T-helper 2 cell treated with Interferon-gamma antibody and Interleukin-4, amounts not matched to agents 5 μg/mL and 100 μg/mL, for 36 hours (primary cell): ENCODE measurements around the gene LRRN4.

Source experiments
- DNase-seq: peaks from one replicate; pipeline ENCODE4 v3.0.0; 2021; ENCODE audit warnings: low spot score
- H3K27ac Mint-ChIP-seq: one replicate; pipeline ENCODE4 v1.8.0; 2021; ENCODE audit warnings: mild to moderate bottlenecking, mixed read lengths
- H3K27me3 Mint-ChIP-seq: one replicate; pipeline ENCODE4 v1.8.0; 2021; ENCODE audit warnings: low read depth, mixed read lengths
- H3K36me3 Mint-ChIP-seq: one replicate; pipeline ENCODE4 v1.8.0; 2021; ENCODE audit warnings: low read depth, mixed read lengths
- H3K4me1 Mint-ChIP-seq: one replicate; pipeline ENCODE4 v1.8.0; 2021; ENCODE audit warnings: low read depth, mixed read lengths
- H3K4me3 Mint-ChIP-seq: one replicate; pipeline ENCODE4 v1.8.0; 2022; ENCODE audit warnings: mild to moderate bottlenecking, moderate library complexity, mixed read lengths
- H3K9me3 Mint-ChIP-seq: one replicate; pipeline ENCODE4 v1.8.0; 2021; ENCODE audit warnings: mixed read lengths

LRRN4 gene

DNA sequence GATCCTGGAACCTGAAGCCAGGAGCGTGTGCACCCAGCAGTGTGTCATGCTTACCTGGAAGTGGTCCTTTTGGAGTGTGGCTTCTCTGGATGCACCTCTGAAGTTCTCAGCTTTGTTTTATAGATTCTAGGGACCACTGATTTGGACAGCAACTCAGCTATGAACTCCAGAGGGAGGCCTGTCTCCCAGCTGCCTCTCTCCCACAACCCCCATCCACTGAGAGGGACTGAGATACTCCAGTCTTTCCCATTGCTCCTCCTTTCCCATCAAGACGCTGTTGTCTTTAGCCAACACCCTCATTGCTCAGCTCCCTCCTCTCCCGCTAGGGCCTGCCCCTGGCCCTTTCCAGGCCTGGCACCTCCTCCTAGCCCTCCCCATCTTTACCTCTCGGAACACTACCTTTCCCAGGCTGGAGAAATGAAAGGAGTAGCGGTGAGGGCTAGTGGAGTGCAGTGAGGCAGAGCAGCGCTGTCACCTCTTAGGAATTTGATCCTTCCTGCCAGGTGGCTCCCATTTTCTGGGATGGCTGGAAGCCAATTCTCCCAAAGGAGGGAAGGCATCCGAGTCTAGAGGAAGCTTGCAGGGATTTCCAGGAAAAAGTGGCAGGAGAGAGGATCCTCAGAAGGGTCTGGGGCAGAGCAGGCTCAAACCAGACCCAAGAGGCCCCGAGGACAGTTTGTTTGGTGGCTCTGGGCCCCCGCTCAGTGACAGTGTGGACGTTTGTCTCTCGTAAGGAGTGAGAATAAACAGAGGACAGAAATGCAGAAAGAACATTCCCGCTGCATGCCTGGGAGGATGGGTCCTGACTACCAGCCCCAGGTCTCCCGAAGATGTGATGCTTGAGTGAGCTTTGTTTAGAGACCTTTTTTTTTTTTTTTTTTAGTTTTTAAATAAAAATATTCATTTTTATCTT is at the start of gene LRRN4:
Gene LRRN4 (minus strand): TSS at position 285 of the 913 bp plus-strand sequence. CDS start 1,261 bp downstream, outside the sequence.
- DNase-seq, result no peak
- Mint-ChIP-seq H3K4me3 (peak within 1 kb of the TSS; percentile 53), H3K27ac (no peak within 1 kb of the TSS)

DNA sequence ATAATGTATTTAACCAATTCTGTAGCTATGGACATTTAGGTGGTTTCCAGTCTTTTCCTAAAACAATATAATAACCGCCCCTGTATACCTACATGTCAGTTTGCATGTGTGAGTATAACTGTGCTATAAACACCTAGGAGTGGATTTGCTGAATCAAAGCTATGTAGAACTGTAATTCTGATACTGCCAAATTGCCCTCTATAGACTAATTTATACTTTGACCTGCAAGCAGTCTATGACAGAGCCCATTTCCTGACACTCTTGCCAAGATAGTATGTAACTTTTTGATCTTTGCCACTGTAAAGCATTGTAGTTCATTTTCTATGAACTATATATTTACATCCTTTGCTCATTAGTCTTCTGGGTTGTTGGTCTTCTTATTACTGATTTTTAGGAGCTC is 49.4 kb upstream of the LRRN4 start:
- Mint-ChIP-seq H3K4me3 (no peak overlapping the region), H3K4me1 (no peaks in the 10 kb centered on the region), H3K9me3 (no peaks in the 10 kb centered on the region), H3K27ac (no peak overlapping the region), H3K36me3 (no peaks in the 10 kb centered on the region), H3K27me3 (peaks cover 2% of the 10 kb centered on the region)
- DNase-seq, result no peak

More for the DNA sequence above, at the start of gene LRRN4:
- Mint-ChIP-seq H3K9me3 (no peaks in the 10 kb centered on the region), H3K4me1 (no peaks in the 10 kb centered on the region), H3K36me3 (no peaks in the 10 kb centered on the region), H3K27me3 (peaks cover 49% of the 10 kb centered on the region)

DNA sequence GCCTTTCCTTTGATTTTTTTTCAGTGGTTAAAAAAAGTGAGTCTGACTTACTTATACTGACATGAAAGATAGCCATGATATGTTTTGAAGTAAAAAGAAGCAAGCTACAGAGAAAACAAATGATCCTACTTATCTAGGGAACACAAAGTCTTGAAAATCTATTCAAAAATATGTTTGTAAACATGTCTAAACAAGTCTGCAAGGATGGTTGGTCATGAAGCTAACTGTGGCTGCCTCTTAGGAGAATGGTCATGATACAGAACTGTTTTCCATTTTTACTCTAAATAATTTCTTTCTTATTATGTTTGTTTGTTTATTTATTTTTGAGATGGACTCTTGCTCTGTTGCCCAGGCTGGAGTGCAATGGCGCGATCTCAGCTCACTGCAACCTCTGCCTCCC is 47.5 kb upstream of the LRRN4 start:
- H3K27me3 Mint-ChIP-seq, result peaks cover 2% of the 10 kb centered on the region
- no peaks in the 10 kb centered on the region for H3K36me3 Mint-ChIP-seq
- H3K27ac Mint-ChIP-seq, result no peak overlapping the region
- H3K4me3 Mint-ChIP-seq, result no peak overlapping the region
- no peaks in the 10 kb centered on the region for H3K4me1 Mint-ChIP-seq
- DNase-seq, result no peak
- no peaks in the 10 kb centered on the region for H3K9me3 Mint-ChIP-seq

DNA sequence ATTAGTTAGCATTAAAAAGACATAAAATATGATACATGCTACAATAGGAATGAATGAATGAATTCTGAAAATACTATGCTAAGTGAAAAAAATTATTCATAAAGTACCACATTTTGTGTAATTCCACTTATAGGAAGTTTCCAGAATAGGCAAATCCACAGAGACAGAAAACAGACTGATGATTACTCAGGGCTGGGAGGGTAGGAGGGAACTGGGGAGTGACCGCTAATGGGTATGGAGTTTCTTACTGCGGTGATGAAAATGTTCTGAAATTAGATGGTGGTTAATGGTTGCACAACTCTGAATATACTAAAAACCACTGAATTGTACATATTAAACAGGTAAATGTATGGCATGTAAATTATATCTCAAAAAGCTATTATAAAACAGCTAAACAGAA is 46.4 kb upstream of the LRRN4 start:
- H3K27me3 Mint-ChIP-seq, result peaks cover 2% of the 10 kb centered on the region
- no peaks in the 10 kb centered on the region for H3K4me1 Mint-ChIP-seq

DNA sequence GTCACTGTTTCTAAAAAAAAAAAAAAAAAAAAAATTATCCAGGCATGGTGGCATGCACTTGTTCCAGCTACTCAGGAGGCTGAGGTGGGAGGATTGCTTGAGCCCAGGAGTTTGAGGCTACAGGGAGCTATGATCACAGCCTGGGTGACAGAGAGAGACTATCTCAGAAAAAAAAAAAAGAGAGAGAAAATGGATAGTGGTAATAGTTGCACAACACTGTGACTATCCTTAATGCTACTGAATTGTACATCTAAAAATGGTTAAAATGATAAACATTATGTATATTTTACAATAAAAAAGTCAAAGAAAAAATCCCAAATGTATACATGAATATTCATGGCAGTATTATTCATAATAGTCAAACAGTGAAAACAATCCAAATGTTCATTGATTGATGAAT is 46.0 kb upstream of the LRRN4 start:
- Mint-ChIP-seq H3K27me3 (peaks cover 2% of the 10 kb centered on the region), H3K9me3 (no peaks in the 10 kb centered on the region), H3K27ac (no peak overlapping the region), H3K36me3 (no peaks in the 10 kb centered on the region), H3K4me1 (no peaks in the 10 kb centered on the region), H3K4me3 (no peak overlapping the region)
- DNase-seq, result no peak

More for the DNA sequence above, 46.4 kb upstream of the LRRN4 start:
- no peak for DNase-seq
- no peaks in the 10 kb centered on the region for H3K9me3 Mint-ChIP-seq
- H3K27ac Mint-ChIP-seq, result no peak overlapping the region
- no peaks in the 10 kb centered on the region for H3K36me3 Mint-ChIP-seq
- no peak overlapping the region for H3K4me3 Mint-ChIP-seq

DNA sequence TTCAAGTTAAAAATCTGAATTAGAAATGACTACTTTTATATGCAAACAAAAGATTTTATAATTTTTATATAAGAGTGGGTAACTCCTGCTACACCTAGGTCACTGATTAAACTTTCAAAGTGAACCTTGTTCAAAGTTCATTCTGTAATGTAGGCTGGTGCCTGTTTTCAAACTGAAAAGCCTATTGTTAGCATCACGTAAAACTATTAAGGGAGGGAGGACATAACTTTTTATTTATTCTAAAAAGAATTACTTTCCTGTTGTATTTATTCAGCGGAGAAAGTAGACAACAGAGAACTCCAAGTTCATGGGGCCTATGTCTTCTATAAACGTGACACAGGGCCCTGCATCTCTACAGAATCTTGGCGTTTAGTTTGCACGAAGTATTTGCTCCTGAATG is 41.5 kb upstream of the LRRN4 start:
- Mint-ChIP-seq H3K4me3 (no peak overlapping the region), H3K27ac (no peak overlapping the region), H3K4me1 (no peaks in the 10 kb centered on the region), H3K27me3 (peaks cover 5% of the 10 kb centered on the region), H3K36me3 (no peaks in the 10 kb centered on the region), H3K9me3 (no peaks in the 10 kb centered on the region)
- DNase-seq, result no peak

DNA sequence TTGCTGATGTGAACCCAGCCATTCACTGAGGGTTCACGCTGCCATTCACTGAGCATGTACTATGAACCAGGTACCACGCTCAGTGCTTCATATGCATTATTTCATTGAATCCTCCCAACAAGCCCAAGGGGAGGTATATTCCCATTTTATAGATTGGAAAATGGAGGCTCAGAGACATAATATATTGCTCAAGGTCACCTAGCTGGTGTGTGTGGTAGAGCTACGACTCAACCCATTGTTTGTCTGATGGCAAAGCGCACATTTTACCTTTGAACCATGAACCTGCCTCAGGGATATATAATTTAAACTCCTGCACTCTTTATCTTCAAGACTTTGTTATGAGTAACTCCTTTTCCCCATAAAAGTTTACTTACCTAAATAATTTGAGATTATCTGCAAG is 40.7 kb upstream of the LRRN4 start:
- no peaks in the 10 kb centered on the region for H3K9me3 Mint-ChIP-seq
- no peak for DNase-seq
- H3K4me1 Mint-ChIP-seq, result no peaks in the 10 kb centered on the region
- H3K27me3 Mint-ChIP-seq, result peaks cover 5% of the 10 kb centered on the region
- H3K27ac Mint-ChIP-seq, result no peak overlapping the region
- H3K36me3 Mint-ChIP-seq, result no peaks in the 10 kb centered on the region
- no peak overlapping the region for H3K4me3 Mint-ChIP-seq

DNA sequence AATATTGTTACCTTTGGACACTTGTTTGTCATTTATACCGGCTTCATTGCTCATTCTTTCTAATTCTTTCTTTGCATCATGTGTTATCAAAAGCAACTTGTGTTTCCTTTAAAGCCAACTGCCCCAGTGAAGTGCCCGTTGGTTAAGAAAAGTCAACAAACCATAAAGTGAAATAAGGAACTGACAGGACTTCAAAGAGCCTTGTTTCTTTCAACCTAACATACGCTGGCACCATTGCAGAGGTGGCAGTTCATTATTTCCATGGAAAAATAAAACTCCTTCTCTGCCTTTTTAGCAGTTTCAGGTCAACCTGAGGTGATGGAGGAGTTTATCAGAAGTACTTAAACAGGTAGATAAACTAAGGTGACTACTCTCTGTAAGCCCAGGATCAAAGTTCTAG is 40.2 kb upstream of the LRRN4 start:
- no peaks in the 10 kb centered on the region for H3K9me3 Mint-ChIP-seq
- H3K36me3 Mint-ChIP-seq, result no peaks in the 10 kb centered on the region
- no peak overlapping the region for H3K27ac Mint-ChIP-seq
- peaks cover 3% of the 10 kb centered on the region for H3K27me3 Mint-ChIP-seq
- no peak for DNase-seq
- no peak overlapping the region for H3K4me3 Mint-ChIP-seq
- H3K4me1 Mint-ChIP-seq, result no peaks in the 10 kb centered on the region

DNA sequence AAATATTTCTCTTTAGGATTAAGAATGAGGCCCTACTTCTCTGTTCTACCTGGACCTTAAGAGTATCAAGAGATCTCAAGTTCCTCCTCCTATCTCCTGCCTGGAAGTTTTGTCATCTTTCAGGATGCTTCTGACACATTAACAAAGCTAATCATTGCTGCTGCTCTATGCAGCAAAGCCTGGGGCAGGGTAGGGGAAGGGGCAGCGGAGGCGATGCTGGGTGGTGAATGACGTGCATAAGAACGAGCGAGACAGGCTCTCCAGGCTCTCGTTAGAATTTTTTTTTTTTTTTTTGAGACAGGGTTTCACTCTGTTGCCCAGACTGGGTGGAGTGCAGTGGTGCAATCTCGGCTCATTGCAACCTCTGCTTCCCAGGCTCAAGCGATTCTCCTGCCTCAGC is 37.8 kb upstream of the LRRN4 start:
- no peak for DNase-seq
- H3K9me3 Mint-ChIP-seq, result peaks cover 3% of the 10 kb centered on the region
- peaks cover 3% of the 10 kb centered on the region for H3K27me3 Mint-ChIP-seq
- no peak overlapping the region for H3K27ac Mint-ChIP-seq
- H3K4me1 Mint-ChIP-seq, result no peaks in the 10 kb centered on the region
- no peak overlapping the region for H3K4me3 Mint-ChIP-seq
- H3K36me3 Mint-ChIP-seq, result no peaks in the 10 kb centered on the region

DNA sequence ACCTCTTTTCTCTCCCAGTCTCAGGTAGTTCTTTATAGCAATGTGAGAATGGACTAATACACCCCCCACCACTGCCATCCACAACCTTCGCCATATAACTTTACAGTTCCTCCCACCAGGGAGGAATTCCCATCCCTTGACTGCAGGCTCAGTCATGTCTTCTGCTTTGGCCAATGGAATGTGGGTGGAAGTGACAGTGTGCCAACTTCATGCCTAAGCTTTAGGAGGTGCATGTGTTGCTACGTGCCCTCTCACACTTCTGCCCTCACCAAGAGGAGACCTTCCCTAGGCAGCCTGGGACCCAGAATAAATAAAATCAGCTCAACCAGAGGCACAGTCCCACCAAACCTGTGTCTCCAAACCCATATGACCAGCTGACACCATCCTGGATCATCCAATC is 33.0 kb upstream of the LRRN4 start:
- Mint-ChIP-seq H3K4me1 (no peaks in the 10 kb centered on the region), H3K36me3 (no peaks in the 10 kb centered on the region), H3K27ac (no peak overlapping the region), H3K4me3 (no peak overlapping the region), H3K9me3 (peaks cover 8% of the 10 kb centered on the region), H3K27me3 (no peaks in the 10 kb centered on the region)
- DNase-seq, result no peak

DNA sequence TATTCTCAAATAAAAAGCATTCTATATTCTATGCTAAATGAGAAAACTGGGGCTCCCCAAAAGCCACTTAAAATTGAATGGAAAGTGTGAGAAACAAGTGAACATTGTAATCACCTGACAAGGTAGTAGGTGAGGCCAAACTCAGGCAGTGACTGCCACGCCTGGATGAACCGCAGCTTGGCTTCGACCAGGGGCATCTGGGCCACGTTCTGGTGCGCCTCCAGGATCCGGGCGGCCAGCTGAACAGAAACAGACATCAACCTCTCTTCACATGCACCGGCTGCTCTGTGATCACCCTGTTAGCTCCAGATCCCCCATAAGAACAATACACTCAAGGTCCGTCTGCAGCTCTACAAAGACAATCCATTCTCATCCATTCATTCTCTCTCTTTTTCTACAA is 30.1 kb upstream of the LRRN4 start:
- Mint-ChIP-seq H3K9me3 (peaks cover 8% of the 10 kb centered on the region), H3K27me3 (no peaks in the 10 kb centered on the region), H3K36me3 (no peaks in the 10 kb centered on the region), H3K27ac (no peak overlapping the region), H3K4me1 (no peaks in the 10 kb centered on the region), H3K4me3 (no peak overlapping the region)
- no peak for DNase-seq

DNA sequence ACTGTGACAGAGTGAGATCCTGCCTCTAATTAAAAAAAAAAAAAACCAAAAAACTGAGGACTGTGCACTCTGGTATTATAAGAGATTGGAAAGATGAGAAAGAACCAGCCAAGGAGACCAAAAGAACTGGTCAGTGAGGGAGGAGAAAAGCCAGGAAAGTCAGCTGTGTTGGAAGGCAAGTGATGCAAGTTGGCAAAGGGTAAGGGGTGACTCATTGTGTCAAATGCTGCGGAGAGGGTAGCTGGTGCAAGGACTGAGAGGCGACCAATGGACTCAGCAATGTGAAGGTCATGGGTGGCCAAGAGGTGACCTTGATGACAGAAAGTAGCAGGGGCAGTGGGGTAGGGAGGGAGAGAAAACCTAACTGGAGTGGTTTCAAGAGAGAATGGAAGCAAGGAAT is 27.4 kb upstream of the LRRN4 start:
- DNase-seq, result no peak

DNA sequence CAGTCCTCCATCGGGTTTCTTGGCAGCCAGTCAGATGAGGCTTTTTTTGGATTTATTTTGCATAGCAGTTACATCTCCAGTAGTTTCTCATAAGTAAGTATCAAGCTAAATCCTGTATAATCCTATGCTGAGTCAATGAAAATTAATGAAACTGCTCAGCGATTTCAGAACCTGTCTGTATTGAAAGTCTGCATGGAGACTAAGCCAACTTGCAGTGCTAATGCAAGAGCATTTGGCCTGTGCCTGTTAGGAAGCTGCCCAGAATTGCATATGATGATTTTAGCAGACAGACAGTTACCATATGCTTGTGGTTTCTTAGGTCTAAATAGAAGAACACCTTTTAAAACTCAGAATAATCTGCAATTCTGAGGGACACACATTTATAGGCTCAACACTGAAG is 25.2 kb upstream of the LRRN4 start:
- Mint-ChIP-seq H3K36me3 (no peaks in the 10 kb centered on the region), H3K27ac (no peak overlapping the region), H3K27me3 (peaks cover 3% of the 10 kb centered on the region), H3K9me3 (no peaks in the 10 kb centered on the region), H3K4me1 (peaks cover 1% of the 10 kb centered on the region), H3K4me3 (no peak overlapping the region)
- no peak for DNase-seq

More for the DNA sequence above, 27.4 kb upstream of the LRRN4 start:
- Mint-ChIP-seq H3K4me1 (no peaks in the 10 kb centered on the region), H3K27me3 (no peaks in the 10 kb centered on the region), H3K27ac (no peak overlapping the region), H3K9me3 (peaks cover under 1% of the 10 kb centered on the region), H3K36me3 (no peaks in the 10 kb centered on the region), H3K4me3 (no peak overlapping the region)

DNA sequence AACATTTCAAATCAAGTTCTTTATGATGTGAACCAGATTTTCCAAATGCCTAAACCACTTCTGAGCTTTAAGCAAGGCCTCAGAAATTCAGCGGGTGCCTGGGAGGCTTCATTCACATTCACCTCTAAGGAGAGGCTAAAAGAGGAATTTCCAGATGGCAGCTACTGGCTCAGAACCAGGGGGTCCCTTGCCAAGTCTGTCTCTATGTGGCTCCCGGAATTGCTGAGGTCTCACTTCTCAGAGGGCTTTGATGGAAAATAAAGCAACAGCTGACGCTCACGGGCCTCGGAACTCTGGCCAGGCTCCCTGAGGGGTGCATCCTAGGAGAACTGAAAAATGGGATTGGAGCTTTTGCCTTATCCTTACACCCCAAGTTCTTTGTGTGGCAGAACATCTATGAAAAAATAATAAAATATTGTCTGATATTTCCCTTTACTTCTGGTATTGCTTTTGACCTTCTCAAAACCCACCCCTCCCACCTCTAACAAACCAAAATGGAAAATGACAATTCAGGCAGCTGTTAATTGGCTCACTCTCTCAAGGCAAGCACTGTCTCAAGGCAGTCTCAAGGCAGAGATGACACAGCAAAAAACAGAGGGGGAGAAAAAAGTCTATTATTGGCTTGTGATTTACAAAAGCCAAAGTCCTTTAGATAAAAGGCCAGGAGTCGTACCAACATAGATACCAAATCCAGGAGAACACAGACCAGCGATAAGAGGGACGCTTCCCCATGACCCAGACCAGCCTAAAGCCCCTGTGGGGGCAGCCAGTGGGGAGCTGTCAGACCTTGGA is 21.8 kb upstream of the LRRN4 start:
- H3K9me3 Mint-ChIP-seq, result no peaks in the 10 kb centered on the region
- no peak overlapping the region for H3K4me3 Mint-ChIP-seq
- peaks cover 4% of the 10 kb centered on the region for H3K27me3 Mint-ChIP-seq
- peaks cover 3% of the 10 kb centered on the region for H3K4me1 Mint-ChIP-seq
- no peak for DNase-seq
- H3K36me3 Mint-ChIP-seq, result no peaks in the 10 kb centered on the region
- no peak overlapping the region for H3K27ac Mint-ChIP-seq
